SU-DHL-6 (cell line): ENCODE data around the gene HORMAD2.

Source experiments
- H2AFZ ChIP-seq: fragments of 200-600 bp; sonication (generic); 2 replicates; pipeline ENCODE4 v1.6.1; 2014; ENCODE audit warnings: low read depth, mild to moderate bottlenecking, moderate library complexity, mixed read lengths, antibody characterized with exemption, low read length; ENCODE audit not compliant: severe bottlenecking
- H3F3A ChIP-seq: fragments of 200-600 bp; shearing (Covaris generic); 2 replicates; pipeline ENCODE4 v1.6.0; 2016; ENCODE audit warnings: antibody characterized with exemption, mild to moderate bottlenecking; ENCODE audit not compliant: insufficient read depth
- H3K27ac ChIP-seq: fragments of 200-600 bp; sonication (generic); 2 replicates; pipeline ENCODE4 v1.5.1; 2016; ENCODE audit warnings: low read depth, mild to moderate bottlenecking, low read length, moderate library complexity, mixed read lengths
- H3K27me3 ChIP-seq: fragments of 200-600 bp; sonication (generic), shearing (Covaris generic); 2 replicates; pipeline ENCODE4 v1.6.0; 2014; ENCODE audit warnings: mild to moderate bottlenecking, low read length
- H3K36me3 ChIP-seq: fragments of 200-600 bp; sonication (generic); 2 replicates; pipeline ENCODE4 v1.6.1; 2014; ENCODE audit warnings: mild to moderate bottlenecking, low read length, mixed read lengths
- H3K4me2 ChIP-seq: fragments of 300-600, 200-600 bp; shearing (Covaris generic), sonication (generic); 2 replicates; pipeline ENCODE4 v1.6.0; 2014; ENCODE audit warnings: low read length, low read depth, mild to moderate bottlenecking; ENCODE audit not compliant: poor library complexity, severe bottlenecking
- H3K4me3 ChIP-seq: fragments of 200-600 bp; sonication (generic); 2 replicates; pipeline ENCODE4 v1.5.1; 2014; ENCODE audit warnings: antibody characterized with exemption, low read length, mild to moderate bottlenecking, mixed read lengths; ENCODE audit not compliant: insufficient read depth, poor library complexity, severe bottlenecking
- H3K79me2 ChIP-seq: fragments of 200-600 bp; sonication (generic); 2 replicates; pipeline ENCODE4 v1.6.1; 2014; ENCODE audit warnings: mild to moderate bottlenecking, low read length, moderate library complexity; ENCODE audit not compliant: insufficient read depth
- H3K9ac ChIP-seq: fragments of 200-600 bp; sonication (generic); 2 replicates; pipeline ENCODE4 v1.7.0; 2014; ENCODE audit warnings: mild to moderate bottlenecking, low read length
- H3K9me2 ChIP-seq: fragments of 200-600 bp; sonication (generic); replicated peaks from 2 replicates; pipeline ENCODE4 v1.6.1; 2014; ENCODE audit warnings: low read length; ENCODE audit not compliant: insufficient read depth
- H3K9me3 ChIP-seq: fragments of 200-600 bp; sonication (generic); 2 replicates; pipeline ENCODE4 v1.6.1; 2014; ENCODE audit warnings: low read length, mixed read lengths; ENCODE audit not compliant: insufficient read depth
- H4K20me1 ChIP-seq: fragments of 200-600 bp; sonication (generic); 2 replicates; pipeline ENCODE4 v1.6.1; 2014; ENCODE audit warnings: low read depth, mild to moderate bottlenecking, antibody characterized with exemption, low read length, moderate library complexity, mixed read lengths
- EZH2phosphoT487 ChIP-seq: fragments of 200-600 bp; sonication (generic), shearing (Covaris generic); conservative IDR thresholded peaks from 2 replicates; pipeline ENCODE4 v1.6.1; 2018; ENCODE audit warnings: mild to moderate bottlenecking, antibody characterized with exemption, low read length, moderate library complexity, mixed read lengths
- TF ChIP-seq, protein P1 (sequence below): fragments of 200-600 bp; sonication (generic); IDR thresholded peaks from one replicate; pipeline ENCODE4 v1.5.1; 2017; ENCODE audit warnings: antibody characterized with exemption, mild to moderate bottlenecking, low read length, moderate library complexity; ENCODE audit not compliant: insufficient read depth, poor library complexity, severe bottlenecking

HORMAD2 gene

DNA sequence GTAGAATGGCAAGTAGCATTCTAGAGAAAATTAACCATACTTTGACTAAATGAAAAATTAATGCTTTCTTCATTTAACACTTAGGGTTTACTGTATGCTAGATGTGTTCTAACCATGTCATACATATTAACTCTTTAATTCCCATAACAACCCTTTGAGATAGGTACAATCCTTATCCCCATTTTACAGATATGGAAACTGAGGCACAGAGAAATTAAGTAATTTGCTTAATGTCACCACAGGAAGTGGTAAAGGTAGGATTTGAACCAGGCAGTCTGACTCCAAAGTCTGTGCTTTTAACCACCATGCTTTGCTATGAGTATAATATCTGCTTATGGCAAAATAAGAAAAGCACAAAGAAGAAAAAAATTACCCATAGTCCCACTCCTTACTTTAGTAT lies 106.8 kb downstream of the HORMAD2 start:
- Histone ChIP-seq H3K79me2 (no peaks in the 10 kb centered on the region), H4K20me1 (no peaks in the 10 kb centered on the region), H3K4me2 (no peak overlapping the region), H3K9ac (no peak overlapping the region), H3K36me3 (no peaks in the 10 kb centered on the region), H3K4me3 (no peak overlapping the region), H3K27me3 (no peaks in the 10 kb centered on the region), H3K9me2 (no peaks in the 10 kb centered on the region), H3K9me3 (no peaks in the 10 kb centered on the region), H3K27ac (no peak overlapping the region), H3F3A (no peaks in the 10 kb centered on the region), H2AFZ (no peak overlapping the region)
- TF ChIP-seq EZH2phosphoT487 = no peak
- TF ChIP-seq, protein P1, sequence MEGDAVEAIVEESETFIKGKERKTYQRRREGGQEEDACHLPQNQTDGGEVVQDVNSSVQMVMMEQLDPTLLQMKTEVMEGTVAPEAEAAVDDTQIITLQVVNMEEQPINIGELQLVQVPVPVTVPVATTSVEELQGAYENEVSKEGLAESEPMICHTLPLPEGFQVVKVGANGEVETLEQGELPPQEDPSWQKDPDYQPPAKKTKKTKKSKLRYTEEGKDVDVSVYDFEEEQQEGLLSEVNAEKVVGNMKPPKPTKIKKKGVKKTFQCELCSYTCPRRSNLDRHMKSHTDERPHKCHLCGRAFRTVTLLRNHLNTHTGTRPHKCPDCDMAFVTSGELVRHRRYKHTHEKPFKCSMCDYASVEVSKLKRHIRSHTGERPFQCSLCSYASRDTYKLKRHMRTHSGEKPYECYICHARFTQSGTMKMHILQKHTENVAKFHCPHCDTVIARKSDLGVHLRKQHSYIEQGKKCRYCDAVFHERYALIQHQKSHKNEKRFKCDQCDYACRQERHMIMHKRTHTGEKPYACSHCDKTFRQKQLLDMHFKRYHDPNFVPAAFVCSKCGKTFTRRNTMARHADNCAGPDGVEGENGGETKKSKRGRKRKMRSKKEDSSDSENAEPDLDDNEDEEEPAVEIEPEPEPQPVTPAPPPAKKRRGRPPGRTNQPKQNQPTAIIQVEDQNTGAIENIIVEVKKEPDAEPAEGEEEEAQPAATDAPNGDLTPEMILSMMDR = no peak

DNA sequence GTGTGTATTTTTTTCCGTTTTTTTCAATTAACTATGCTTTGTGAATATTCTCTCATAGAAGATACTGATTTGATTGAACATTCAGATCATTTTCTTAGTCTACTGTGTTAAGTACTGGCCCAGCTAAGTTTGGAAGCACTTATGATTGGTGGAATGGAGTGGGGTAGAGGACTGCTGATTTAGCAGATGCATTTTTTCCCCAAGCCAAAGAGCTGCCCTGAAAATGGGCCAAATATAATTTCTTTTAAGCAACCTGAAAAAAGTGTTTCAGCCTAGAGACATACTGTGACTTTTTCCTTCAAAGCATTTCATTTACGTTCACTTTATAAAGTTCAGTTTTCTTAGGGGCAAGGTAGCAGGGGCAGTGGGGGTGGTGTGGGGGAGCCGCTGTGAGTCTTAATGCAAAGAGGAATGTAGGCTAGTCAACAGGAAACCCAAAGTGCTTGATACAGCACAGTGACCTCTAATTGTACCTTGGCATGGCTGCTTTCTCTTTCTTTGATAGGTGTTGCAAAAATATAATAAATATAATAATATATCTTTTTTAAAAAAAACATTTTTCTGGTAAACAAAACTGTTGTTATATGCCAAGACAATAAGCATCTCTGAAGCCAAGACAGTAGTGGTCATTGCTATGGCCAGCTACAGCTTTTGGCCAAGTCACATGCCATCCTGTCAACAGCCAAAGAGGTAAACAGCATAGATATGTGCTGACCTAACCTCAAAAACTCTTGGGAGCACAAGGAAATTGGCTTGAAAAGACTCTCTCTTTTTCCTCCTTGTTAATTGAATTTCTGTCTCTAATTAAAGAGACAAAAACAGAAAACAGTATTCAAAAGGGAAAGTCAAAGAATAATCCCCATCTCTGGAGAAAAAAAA lies 107.5 kb downstream of the HORMAD2 start:
- no peaks in the 10 kb centered on the region for H3K36me3 ChIP-seq
- TF ChIP-seq, protein P1 = no peak
- no peak for TF ChIP-seq EZH2phosphoT487
- H3K9ac ChIP-seq = no peak overlapping the region
- no peaks in the 10 kb centered on the region for H3K79me2 ChIP-seq
- H4K20me1 ChIP-seq = no peaks in the 10 kb centered on the region
- H3K27ac ChIP-seq = no peak overlapping the region
- no peak overlapping the region for H3K4me3 ChIP-seq
- H3K4me2 ChIP-seq = no peak overlapping the region
- no peaks in the 10 kb centered on the region for H3K9me3 ChIP-seq
- no peaks in the 10 kb centered on the region for H3F3A ChIP-seq
- no peaks in the 10 kb centered on the region for H3K27me3 ChIP-seq
- no peaks in the 10 kb centered on the region for H3K9me2 ChIP-seq
- H2AFZ ChIP-seq = no peak overlapping the region

DNA sequence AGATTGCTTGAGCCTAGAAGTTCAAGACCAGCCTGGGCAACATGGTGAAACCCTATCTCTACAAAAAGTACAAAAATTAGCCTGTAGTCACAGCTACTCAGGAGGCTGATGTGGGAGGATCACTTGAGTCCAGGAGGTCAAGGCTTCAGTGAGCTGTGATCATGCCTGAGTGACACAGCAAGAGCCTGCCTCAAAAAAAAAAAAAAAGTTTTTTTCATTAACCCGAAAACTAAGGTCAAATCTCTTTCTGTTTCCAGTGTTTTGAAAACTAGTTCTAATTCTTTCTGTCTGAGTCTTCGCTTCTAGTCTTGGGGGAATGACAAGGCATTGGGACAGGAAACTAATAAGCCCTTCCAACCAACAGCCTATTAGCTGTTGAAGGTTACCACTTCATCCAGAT lies 108.6 kb downstream of the HORMAD2 start:
- Histone ChIP-seq H3K9ac (no peak overlapping the region), H3K4me2 (no peak overlapping the region), H3K79me2 (no peaks in the 10 kb centered on the region), H3K9me2 (no peaks in the 10 kb centered on the region), H3K36me3 (no peaks in the 10 kb centered on the region), H3K27ac (no peak overlapping the region), H3K27me3 (no peaks in the 10 kb centered on the region), H3F3A (no peaks in the 10 kb centered on the region), H2AFZ (no peak overlapping the region), H3K4me3 (no peak overlapping the region), H4K20me1 (no peaks in the 10 kb centered on the region), H3K9me3 (no peaks in the 10 kb centered on the region)
- TF ChIP-seq, protein P1 = no peak
- no peak for TF ChIP-seq EZH2phosphoT487
